A204.1 (cell line): Measurements from ENCODE around the gene PRKAG2.
"Not testable (repeated sequence)": the region's sequence is repeated elsewhere in the genome, so short reads cannot be mapped to it uniquely, and the experiment has no call there.

Experiments
- FAIRE-seq: peaks from 2 replicates; lab custom pipeline; 2012; peaks lifted over from hg19 to GRCh38; lab: Jason Lieb, UNC

PRKAG2 gene

GRCh38 chr7:151783958-151784575, 92.8 kb downstream of the PRKAG2 start:
- no peak for FAIRE-seq

- no peak for FAIRE-seq
These were observed 94.1 kb downstream of the PRKAG2 start for GRCh38 chr7:151782598-151783448.

GRCh38 chr7:151782256-151782597, 94.7 kb downstream of the PRKAG2 start:
- FAIRE-seq = not testable (repeated sequence)

- no peak for FAIRE-seq
These were observed 95.6 kb downstream of the PRKAG2 start for GRCh38 chr7:151781161-151781845.

- FAIRE-seq = no peak
These were observed 96.3 kb downstream of the PRKAG2 start for GRCh38 chr7:151780631-151781030.

GRCh38 chr7:151779678-151780077, 97.2 kb downstream of the PRKAG2 start:
- no peak for FAIRE-seq

- no peak for FAIRE-seq
These were observed 97.7 kb downstream of the PRKAG2 start for GRCh38 chr7:151779255-151779654.

GRCh38 chr7:151777908-151778670, 98.8 kb downstream of the PRKAG2 start:
- FAIRE-seq = no peak

- no peak for FAIRE-seq
These were observed 99.4 kb downstream of the PRKAG2 start for GRCh38 chr7:151777495-151777880.

- no peak for FAIRE-seq
These were observed 99.9 kb downstream of the PRKAG2 start for GRCh38 chr7:151776876-151777494.

- no peak for FAIRE-seq
These were observed 100.5 kb downstream of the PRKAG2 start for GRCh38 chr7:151776446-151776845.

- no peak for FAIRE-seq
These were observed 101.1 kb downstream of the PRKAG2 start for GRCh38 chr7:151775547-151776443.

GRCh38 chr7:151774951-151775350, 102.0 kb downstream of the PRKAG2 start:
- no peak for FAIRE-seq

- no peak for FAIRE-seq
These were observed 103.1 kb downstream of the PRKAG2 start for GRCh38 chr7:151773797-151774196.

GRCh38 chr7:151770232-151770631, 106.7 kb downstream of the PRKAG2 start:
- no peak for FAIRE-seq

GRCh38 chr7:151769188-151769821, 107.6 kb downstream of the PRKAG2 start:
- FAIRE-seq = no peak

- no peak for FAIRE-seq
These were observed 108.1 kb downstream of the PRKAG2 start for GRCh38 chr7:151768805-151769187.

GRCh38 chr7:151767557-151767956, 109.4 kb downstream of the PRKAG2 start:
- FAIRE-seq = no peak

GRCh38 chr7:151764056-151764920, 112.6 kb downstream of the PRKAG2 start:
- FAIRE-seq = no peak
